ENCODE measurements around the gene SEMA4D.

The SEMA4D gene

DNA sequence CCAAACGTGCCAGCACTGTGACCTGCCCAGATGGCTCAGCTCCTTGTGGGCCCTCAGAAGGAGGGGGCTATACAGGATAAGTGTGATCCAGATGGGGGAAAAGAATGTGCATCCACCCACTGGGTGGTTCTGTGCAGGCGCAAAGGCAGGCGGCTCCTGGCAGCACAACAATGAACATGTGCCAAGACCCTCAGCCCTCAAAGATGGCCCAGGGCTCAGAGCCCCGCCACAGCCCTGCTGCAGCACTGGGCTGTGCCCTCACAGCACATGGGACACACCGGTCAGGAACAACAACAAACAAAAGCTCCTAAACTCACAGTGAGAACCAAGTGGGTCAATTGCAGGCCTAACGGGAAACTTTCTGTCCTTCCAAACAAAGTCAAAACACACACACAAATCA is 4.7 kb downstream of the SEMA4D start:
- Histone ChIP-seq H3K79me2 (ENCODE audit: insufficient read depth, low read length) (peaks cover 97% of the 10 kb centered on the region), H3K36me3 (ENCODE audit: insufficient read depth, low read length) (peaks cover 7% of the 10 kb centered on the region; the same call in 1 of the 2 replicates), H3K9ac (ENCODE audit: low read depth, low read length, poor library complexity, severe bottlenecking) (peak overlapping the region; percentile 89), H4K20me1 (ENCODE audit: insufficient read depth, low read length, poor library complexity, severe bottlenecking) (peaks cover 87% of the 10 kb centered on the region), H3K4me3 (ENCODE audit: low read length, poor library complexity, severe bottlenecking) (peak overlapping the region; percentile 93), H3K4me1 (ENCODE audit: insufficient read depth, low read length, poor library complexity, severe bottlenecking) (peaks cover 67% of the 10 kb centered on the region), H3F3A (ENCODE audit: low read depth) (no peaks in the 10 kb centered on the region), H2AFZ (ENCODE audit: low read length) (no peak overlapping the region), H3K27me3 (ENCODE audit: insufficient read depth, low read length, poor library complexity, severe bottlenecking) (no peaks in the 10 kb centered on the region), H3K9me3 (ENCODE audit: insufficient read depth, low read depth, low read length) (no peaks in the 10 kb centered on the region), H3K9me2 (replicated peaks; ENCODE audit: low read depth, low read length) (no peaks in the 10 kb centered on the region), H3K4me2 (ENCODE audit: low read depth, low read length, poor library complexity, severe bottlenecking) (peak overlapping the region; percentile 85)
- TF ChIP-seq, protein P1, sequence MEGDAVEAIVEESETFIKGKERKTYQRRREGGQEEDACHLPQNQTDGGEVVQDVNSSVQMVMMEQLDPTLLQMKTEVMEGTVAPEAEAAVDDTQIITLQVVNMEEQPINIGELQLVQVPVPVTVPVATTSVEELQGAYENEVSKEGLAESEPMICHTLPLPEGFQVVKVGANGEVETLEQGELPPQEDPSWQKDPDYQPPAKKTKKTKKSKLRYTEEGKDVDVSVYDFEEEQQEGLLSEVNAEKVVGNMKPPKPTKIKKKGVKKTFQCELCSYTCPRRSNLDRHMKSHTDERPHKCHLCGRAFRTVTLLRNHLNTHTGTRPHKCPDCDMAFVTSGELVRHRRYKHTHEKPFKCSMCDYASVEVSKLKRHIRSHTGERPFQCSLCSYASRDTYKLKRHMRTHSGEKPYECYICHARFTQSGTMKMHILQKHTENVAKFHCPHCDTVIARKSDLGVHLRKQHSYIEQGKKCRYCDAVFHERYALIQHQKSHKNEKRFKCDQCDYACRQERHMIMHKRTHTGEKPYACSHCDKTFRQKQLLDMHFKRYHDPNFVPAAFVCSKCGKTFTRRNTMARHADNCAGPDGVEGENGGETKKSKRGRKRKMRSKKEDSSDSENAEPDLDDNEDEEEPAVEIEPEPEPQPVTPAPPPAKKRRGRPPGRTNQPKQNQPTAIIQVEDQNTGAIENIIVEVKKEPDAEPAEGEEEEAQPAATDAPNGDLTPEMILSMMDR (conservative IDR thresholded peaks at IDR 0.05; ENCODE audit: low read length), result no peak
- no peak for TF ChIP-seq EZH2phosphoT487 (IDR thresholded peaks at IDR 0.05; ENCODE audit: borderline replicate concordance)

DNA sequence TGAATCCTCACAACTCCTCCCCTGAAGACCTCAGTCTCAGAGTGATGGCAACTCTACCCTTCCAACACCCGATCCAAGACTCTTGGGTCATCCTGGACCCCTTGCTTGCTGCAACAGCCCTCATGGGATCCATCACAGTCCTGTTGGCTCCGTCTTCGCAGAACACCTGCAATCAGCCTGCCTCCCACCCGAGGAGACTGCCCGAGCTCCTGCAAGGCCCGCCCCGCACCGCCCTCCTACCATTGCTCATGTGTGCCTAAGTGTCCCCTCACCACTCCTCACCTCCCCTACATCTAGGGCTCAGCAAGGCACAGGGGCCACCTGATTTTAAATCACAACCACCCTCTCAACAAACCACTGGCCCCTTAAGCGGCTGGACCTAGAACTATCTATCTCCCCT is 5.3 kb downstream of the SEMA4D start:
- Histone ChIP-seq H3K4me3 (ENCODE audit: low read length, poor library complexity, severe bottlenecking) (peak overlapping the region; percentile 93), H3K27me3 (ENCODE audit: insufficient read depth, low read length, poor library complexity, severe bottlenecking) (no peaks in the 10 kb centered on the region), H3K4me2 (ENCODE audit: low read depth, low read length, poor library complexity, severe bottlenecking) (peak overlapping the region; percentile 85), H3F3A (ENCODE audit: low read depth) (no peaks in the 10 kb centered on the region), H3K79me2 (ENCODE audit: insufficient read depth, low read length) (peaks cover 100% of the 10 kb centered on the region), H3K4me1 (ENCODE audit: insufficient read depth, low read length, poor library complexity, severe bottlenecking) (peaks cover 72% of the 10 kb centered on the region), H3K9ac (ENCODE audit: low read depth, low read length, poor library complexity, severe bottlenecking) (peak overlapping the region; percentile 89), H2AFZ (ENCODE audit: low read length) (no peak overlapping the region), H3K9me3 (ENCODE audit: insufficient read depth, low read depth, low read length) (no peaks in the 10 kb centered on the region), H4K20me1 (ENCODE audit: insufficient read depth, low read length, poor library complexity, severe bottlenecking) (peaks cover 93% of the 10 kb centered on the region), H3K36me3 (ENCODE audit: insufficient read depth, low read length) (peaks cover 7% of the 10 kb centered on the region; the same call in 1 of the 2 replicates), H3K9me2 (replicated peaks; ENCODE audit: low read depth, low read length) (no peaks in the 10 kb centered on the region)
- no peak for TF ChIP-seq EZH2phosphoT487 (IDR thresholded peaks at IDR 0.05; ENCODE audit: borderline replicate concordance)
- TF ChIP-seq, protein P1 (conservative IDR thresholded peaks at IDR 0.05; ENCODE audit: low read length), result no peak

GRCh38 chr9:89491694-89492093 is 6.2 kb downstream of the SEMA4D start:
- no peaks in the 10 kb centered on the region for H3K9me2 ChIP-seq (replicated peaks; ENCODE audit: low read depth, low read length)
- H4K20me1 ChIP-seq (ENCODE audit: insufficient read depth, low read length, poor library complexity, severe bottlenecking), result peaks cover 97% of the 10 kb centered on the region
- peaks cover 100% of the 10 kb centered on the region for H3K79me2 ChIP-seq (ENCODE audit: insufficient read depth, low read length)
- peak overlapping the region; percentile 85 for H3K4me2 ChIP-seq (ENCODE audit: low read depth, low read length, poor library complexity, severe bottlenecking)
- no peak overlapping the region for H3K9ac ChIP-seq (ENCODE audit: low read depth, low read length, poor library complexity, severe bottlenecking)
- H3F3A ChIP-seq (ENCODE audit: low read depth), result no peaks in the 10 kb centered on the region
- peaks cover 7% of the 10 kb centered on the region; the same call in 1 of the 2 replicates for H3K36me3 ChIP-seq (ENCODE audit: insufficient read depth, low read length)
- H3K9me3 ChIP-seq (ENCODE audit: insufficient read depth, low read depth, low read length), result no peaks in the 10 kb centered on the region
- H2AFZ ChIP-seq (ENCODE audit: low read length), result no peak overlapping the region
- H3K4me3 ChIP-seq (ENCODE audit: low read length, poor library complexity, severe bottlenecking), result peak overlapping the region; percentile 93
- no peak for TF ChIP-seq EZH2phosphoT487 (IDR thresholded peaks at IDR 0.05; ENCODE audit: borderline replicate concordance)
- TF ChIP-seq, protein P1 (conservative IDR thresholded peaks at IDR 0.05; ENCODE audit: low read length), result no peak
- peaks cover 77% of the 10 kb centered on the region for H3K4me1 ChIP-seq (ENCODE audit: insufficient read depth, low read length, poor library complexity, severe bottlenecking)
- H3K27me3 ChIP-seq (ENCODE audit: insufficient read depth, low read length, poor library complexity, severe bottlenecking), result no peaks in the 10 kb centered on the region
